Fibroblast of peridontal ligament (primary cell): ENCODE measurements around the gene GTF2I.
"Not testable (repeated sequence)": the region's sequence is repeated elsewhere in the genome, so short reads cannot be mapped to it uniquely, and the experiment has no call there.

Experiments
- DNase-seq: peaks from one replicate; pipeline ENCODE4 v3.0.0-alpha.2; 2010; ENCODE audit errors: extremely low read depth

Gene GTF2I

DNA sequence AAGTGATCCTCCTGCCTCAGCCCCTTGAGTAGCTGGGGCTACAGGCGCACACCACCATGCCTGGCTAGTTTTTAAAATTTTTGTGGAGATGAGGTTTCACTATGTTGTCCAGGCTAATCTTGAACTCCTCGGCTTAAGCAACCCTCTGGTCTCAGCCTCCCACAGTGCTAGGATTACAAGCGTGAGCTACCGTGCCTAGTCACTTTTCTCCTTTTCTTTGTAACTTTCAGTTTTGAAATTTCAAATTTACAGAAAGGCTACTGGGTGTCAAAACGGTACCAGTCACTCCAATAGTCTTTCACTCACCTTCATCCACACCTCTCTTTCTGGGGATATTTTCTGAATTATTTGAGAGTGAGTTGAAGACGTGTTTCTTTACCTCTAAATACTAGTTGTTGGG lies 117.6 kb downstream of the GTF2I start:
- DNase-seq = not testable (repeated sequence)

DNA sequence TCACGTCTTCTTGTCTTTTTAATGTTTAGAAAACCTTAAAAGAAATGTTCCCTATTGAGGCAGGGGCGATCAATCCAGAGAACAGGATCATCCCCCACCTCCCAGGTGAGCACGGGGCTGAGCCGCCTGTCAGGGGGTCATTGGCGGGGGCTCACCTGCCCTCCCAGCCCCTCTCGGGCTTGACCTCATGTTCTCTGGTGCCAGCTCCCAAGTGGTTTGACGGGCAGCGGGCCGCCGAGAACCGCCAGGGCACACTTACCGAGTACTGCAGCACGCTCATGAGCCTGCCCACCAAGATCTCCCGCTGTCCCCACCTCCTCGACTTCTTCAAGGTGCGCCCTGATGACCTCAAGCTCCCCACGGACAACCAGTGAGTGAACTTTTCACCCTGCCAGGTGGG lies 121.5 kb downstream of the GTF2I start:
- DNase-seq = not testable (repeated sequence)

DNA sequence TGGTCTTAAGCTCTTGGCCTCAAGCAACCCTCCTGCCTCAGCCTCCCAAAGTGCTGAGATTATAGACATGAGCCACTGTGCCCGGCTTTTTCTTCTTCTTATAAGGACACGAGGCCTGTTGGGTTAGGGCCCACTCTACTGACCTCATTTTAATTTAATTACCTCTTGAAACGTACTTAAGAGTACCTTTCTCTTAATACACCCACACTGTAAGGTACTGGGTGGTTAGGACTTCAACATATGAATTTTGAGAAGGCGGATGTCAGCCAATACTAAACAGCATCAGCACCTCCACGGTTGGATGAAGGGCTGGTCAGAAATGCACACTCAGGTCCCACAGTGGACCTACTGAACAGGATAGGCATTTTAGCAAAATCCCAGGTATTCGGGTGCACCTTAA lies 124.2 kb downstream of the GTF2I start:
- DNase-seq = not testable (repeated sequence)

DNA sequence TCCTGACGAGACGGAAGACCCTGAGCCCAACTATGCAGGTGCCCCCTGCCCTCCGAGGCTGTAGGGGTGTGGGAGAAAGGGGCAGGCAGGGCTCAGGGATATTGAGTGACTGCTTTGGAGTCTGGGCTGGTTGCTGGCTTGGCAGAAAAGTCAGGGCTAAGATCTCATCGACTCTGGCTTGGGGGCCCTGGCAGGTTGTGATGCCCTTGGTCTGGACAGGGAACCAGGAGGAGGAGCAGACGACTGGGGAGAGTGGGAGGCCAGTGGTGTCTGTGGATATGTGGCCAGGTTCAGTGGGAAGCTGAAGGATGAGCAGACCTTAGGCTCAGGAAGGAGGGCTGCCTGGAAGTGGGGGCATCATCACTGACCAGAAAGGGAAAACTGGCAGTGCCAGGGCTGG lies 126.1 kb downstream of the GTF2I start:
- DNase-seq = not testable (repeated sequence)

- DNase-seq = peak; percentile 79
Measured at GRCh38 chr7:74788369-74789150, 131.0 kb downstream of the GTF2I start.

DNA sequence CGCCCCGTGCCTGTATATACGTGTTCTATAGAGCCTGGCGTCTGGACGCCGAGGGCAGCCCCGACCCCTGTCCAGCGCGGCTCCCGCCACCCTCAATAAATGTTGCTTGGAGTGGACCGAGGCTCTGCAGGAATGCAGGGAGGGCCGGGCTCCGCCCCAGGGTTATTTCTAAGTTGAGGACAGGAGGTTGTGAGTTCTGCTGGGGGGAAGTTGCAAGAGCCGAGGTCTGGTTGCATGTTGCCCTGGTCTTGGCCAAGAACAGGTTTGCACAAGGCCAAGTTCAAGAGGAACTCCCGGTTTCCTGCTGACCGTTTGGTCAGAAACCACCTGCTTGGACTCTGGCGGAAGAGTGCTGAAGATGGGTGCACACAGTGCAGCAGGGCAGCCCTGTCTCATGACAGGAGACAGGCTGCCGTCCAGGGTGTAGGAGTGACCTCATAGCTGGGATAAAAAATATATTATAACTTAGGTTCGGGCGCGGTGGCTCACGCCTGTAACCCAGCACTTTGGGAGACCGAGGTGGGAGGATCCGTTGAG lies 131.8 kb downstream of the GTF2I start:
- DNase-seq = not testable (repeated sequence)

GRCh38 chr7:74797848-74798622 lies 140.5 kb downstream of the GTF2I start:
- DNase-seq = not testable (repeated sequence)

- not testable (repeated sequence) for DNase-seq
Measured at GRCh38 chr7:74798644-74799043, 141.1 kb downstream of the GTF2I start.
